SU-DHL-6 (cell line): ENCODE data around the gene AXIN1.
"Not testable (repeated sequence)": the region's sequence is repeated elsewhere in the genome, so short reads cannot be mapped to it uniquely, and the experiment has no call there.

Source experiments
- H2AFZ ChIP-seq: fragments of 200-600 bp; sonication (generic); 2 replicates; pipeline ENCODE4 v1.6.1; 2014; ENCODE audit warnings: low read depth, mild to moderate bottlenecking, moderate library complexity, mixed read lengths, antibody characterized with exemption, low read length; ENCODE audit not compliant: severe bottlenecking
- H3F3A ChIP-seq: fragments of 200-600 bp; shearing (Covaris generic); 2 replicates; pipeline ENCODE4 v1.6.0; 2016; ENCODE audit warnings: antibody characterized with exemption, mild to moderate bottlenecking; ENCODE audit not compliant: insufficient read depth
- H3K27ac ChIP-seq: fragments of 200-600 bp; sonication (generic); 2 replicates; pipeline ENCODE4 v1.5.1; 2016; ENCODE audit warnings: low read depth, mild to moderate bottlenecking, low read length, moderate library complexity, mixed read lengths
- H3K27me3 ChIP-seq: fragments of 200-600 bp; sonication (generic), shearing (Covaris generic); 2 replicates; pipeline ENCODE4 v1.6.0; 2014; ENCODE audit warnings: mild to moderate bottlenecking, low read length
- H3K36me3 ChIP-seq: fragments of 200-600 bp; sonication (generic); 2 replicates; pipeline ENCODE4 v1.6.1; 2014; ENCODE audit warnings: mild to moderate bottlenecking, low read length, mixed read lengths
- H3K4me2 ChIP-seq: fragments of 300-600, 200-600 bp; shearing (Covaris generic), sonication (generic); 2 replicates; pipeline ENCODE4 v1.6.0; 2014; ENCODE audit warnings: low read length, low read depth, mild to moderate bottlenecking; ENCODE audit not compliant: poor library complexity, severe bottlenecking
- H3K4me3 ChIP-seq: fragments of 200-600 bp; sonication (generic); 2 replicates; pipeline ENCODE4 v1.5.1; 2014; ENCODE audit warnings: antibody characterized with exemption, low read length, mild to moderate bottlenecking, mixed read lengths; ENCODE audit not compliant: insufficient read depth, poor library complexity, severe bottlenecking
- H3K79me2 ChIP-seq: fragments of 200-600 bp; sonication (generic); 2 replicates; pipeline ENCODE4 v1.6.1; 2014; ENCODE audit warnings: mild to moderate bottlenecking, low read length, moderate library complexity; ENCODE audit not compliant: insufficient read depth
- H3K9ac ChIP-seq: fragments of 200-600 bp; sonication (generic); 2 replicates; pipeline ENCODE4 v1.7.0; 2014; ENCODE audit warnings: mild to moderate bottlenecking, low read length
- H3K9me2 ChIP-seq: fragments of 200-600 bp; sonication (generic); replicated peaks from 2 replicates; pipeline ENCODE4 v1.6.1; 2014; ENCODE audit warnings: low read length; ENCODE audit not compliant: insufficient read depth
- H3K9me3 ChIP-seq: fragments of 200-600 bp; sonication (generic); 2 replicates; pipeline ENCODE4 v1.6.1; 2014; ENCODE audit warnings: low read length, mixed read lengths; ENCODE audit not compliant: insufficient read depth
- H4K20me1 ChIP-seq: fragments of 200-600 bp; sonication (generic); 2 replicates; pipeline ENCODE4 v1.6.1; 2014; ENCODE audit warnings: low read depth, mild to moderate bottlenecking, antibody characterized with exemption, low read length, moderate library complexity, mixed read lengths
- EZH2phosphoT487 ChIP-seq: fragments of 200-600 bp; sonication (generic), shearing (Covaris generic); conservative IDR thresholded peaks from 2 replicates; pipeline ENCODE4 v1.6.1; 2018; ENCODE audit warnings: mild to moderate bottlenecking, antibody characterized with exemption, low read length, moderate library complexity, mixed read lengths
- TF ChIP-seq, protein P1 (sequence below): fragments of 200-600 bp; sonication (generic); IDR thresholded peaks from one replicate; pipeline ENCODE4 v1.5.1; 2017; ENCODE audit warnings: antibody characterized with exemption, mild to moderate bottlenecking, low read length, moderate library complexity; ENCODE audit not compliant: insufficient read depth, poor library complexity, severe bottlenecking

AXIN1 gene

DNA sequence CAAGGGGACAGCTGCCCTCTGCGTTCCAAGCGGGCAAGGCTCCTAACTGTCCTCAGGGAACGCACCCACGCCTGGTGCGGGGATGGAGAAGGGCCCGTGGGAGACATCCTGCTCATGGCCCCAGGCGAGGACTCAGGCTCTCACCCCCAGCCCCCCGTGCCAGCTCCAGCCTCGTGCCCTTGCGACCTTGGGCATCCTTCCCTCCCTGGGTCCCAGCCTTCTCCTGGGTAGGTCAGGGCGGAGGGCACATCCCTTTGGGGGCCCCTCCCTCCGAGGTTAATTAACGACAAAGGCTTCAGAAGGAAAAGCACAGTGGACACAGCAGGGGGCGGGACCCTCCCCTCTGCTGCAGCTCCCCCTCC lies 26.3 kb upstream of the AXIN1 start:
- Histone ChIP-seq H3K9me3 (no peaks in the 10 kb centered on the region), H3K79me2 (peaks cover 3% of the 10 kb centered on the region; the same call in 1 of the 2 replicates), H3K36me3 (no peaks in the 10 kb centered on the region), H3K27ac (no peak overlapping the region), H2AFZ (no peak overlapping the region), H3K9ac (no peak overlapping the region), H3K9me2 (no peaks in the 10 kb centered on the region), H3K4me2 (no peak overlapping the region), H3K4me3 (no peak overlapping the region), H3F3A (peaks cover 11% of the 10 kb centered on the region), H3K27me3 (no peaks in the 10 kb centered on the region), H4K20me1 (no peaks in the 10 kb centered on the region)
- TF ChIP-seq EZH2phosphoT487, result no peak
- TF ChIP-seq, protein P1, sequence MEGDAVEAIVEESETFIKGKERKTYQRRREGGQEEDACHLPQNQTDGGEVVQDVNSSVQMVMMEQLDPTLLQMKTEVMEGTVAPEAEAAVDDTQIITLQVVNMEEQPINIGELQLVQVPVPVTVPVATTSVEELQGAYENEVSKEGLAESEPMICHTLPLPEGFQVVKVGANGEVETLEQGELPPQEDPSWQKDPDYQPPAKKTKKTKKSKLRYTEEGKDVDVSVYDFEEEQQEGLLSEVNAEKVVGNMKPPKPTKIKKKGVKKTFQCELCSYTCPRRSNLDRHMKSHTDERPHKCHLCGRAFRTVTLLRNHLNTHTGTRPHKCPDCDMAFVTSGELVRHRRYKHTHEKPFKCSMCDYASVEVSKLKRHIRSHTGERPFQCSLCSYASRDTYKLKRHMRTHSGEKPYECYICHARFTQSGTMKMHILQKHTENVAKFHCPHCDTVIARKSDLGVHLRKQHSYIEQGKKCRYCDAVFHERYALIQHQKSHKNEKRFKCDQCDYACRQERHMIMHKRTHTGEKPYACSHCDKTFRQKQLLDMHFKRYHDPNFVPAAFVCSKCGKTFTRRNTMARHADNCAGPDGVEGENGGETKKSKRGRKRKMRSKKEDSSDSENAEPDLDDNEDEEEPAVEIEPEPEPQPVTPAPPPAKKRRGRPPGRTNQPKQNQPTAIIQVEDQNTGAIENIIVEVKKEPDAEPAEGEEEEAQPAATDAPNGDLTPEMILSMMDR, result no peak

DNA sequence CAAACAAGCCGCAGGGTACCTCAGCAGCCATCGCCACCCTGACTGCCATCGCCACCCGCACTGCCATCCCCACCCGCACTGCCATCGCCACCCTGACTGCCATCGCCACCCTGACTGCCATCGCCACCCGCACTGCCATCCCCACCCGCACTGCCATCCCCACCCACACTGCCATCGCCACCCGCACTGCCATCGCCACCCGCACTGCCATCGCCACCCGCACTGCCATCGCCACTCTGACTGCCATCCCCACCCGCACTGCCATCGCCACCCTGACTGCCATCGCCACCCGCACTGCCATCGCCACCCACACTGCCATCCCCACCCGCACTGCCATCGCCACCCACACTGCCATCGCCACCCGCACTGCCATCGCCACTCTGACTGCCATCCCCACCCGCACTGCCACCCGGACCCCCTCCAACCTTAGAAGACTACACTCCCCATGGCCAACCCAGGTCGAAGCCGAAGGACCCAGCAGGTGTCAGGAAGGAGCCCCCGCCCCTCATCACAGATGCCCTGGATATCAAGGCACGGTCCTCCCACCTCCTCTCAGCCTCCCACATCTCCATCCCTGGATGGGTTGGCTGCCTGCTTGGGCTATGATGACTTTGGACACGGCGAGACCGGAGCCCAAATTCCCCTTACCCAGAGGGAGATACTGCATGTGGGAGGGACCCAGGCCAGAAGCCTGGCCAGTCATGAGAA lies 25.7 kb upstream of the AXIN1 start:
- H3K27ac ChIP-seq, H2AFZ ChIP-seq, H3K9ac ChIP-seq, H3K36me3 ChIP-seq, H3K9me3 ChIP-seq, H4K20me1 ChIP-seq, H3F3A ChIP-seq, H3K27me3 ChIP-seq, H3K9me2 ChIP-seq, H3K4me3 ChIP-seq, H3K79me2 ChIP-seq, H3K4me2 ChIP-seq: not testable (repeated sequence)

DNA sequence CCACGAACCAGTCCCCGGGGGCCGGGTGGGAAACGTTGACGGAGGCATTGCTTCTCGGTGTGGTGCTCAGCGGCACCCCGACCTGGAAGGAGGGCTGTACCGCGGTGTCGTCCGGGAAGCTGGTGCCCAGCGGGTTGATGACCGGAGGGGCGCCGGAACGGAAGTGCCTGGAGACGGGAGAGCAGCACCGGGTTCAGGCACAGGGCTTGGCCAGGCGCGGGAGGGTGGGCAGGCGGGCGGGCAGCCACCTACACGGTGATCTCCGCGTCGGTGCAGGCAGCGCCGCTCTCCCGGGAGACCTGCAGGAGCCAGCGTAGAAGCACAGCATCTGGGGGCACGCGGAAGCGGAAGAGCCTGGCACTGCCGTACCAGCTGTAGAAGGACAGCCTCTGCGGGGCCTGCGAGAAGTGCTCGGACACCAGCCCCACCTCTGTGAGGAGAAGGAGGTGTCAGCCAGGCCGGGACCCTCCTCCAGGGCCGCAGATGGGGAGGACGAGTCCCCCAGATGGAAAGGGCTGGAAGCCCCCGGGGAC lies 25.0 kb upstream of the AXIN1 start:
- H3K9me3 ChIP-seq, result no peaks in the 10 kb centered on the region
- H3K9ac ChIP-seq, result no peak overlapping the region

More for the DNA sequence above, 25.0 kb upstream of the AXIN1 start:
- peaks cover 3% of the 10 kb centered on the region; the same call in 1 of the 2 replicates for H3K79me2 ChIP-seq
- H3K9me2 ChIP-seq, result no peaks in the 10 kb centered on the region
- H3K4me2 ChIP-seq, result no peak overlapping the region
- H3K4me3 ChIP-seq, result no peak overlapping the region
- H3F3A ChIP-seq, result no peaks in the 10 kb centered on the region
- H2AFZ ChIP-seq, result no peak overlapping the region
- TF ChIP-seq, protein P1, result no peak
- TF ChIP-seq EZH2phosphoT487, result no peak
- H3K27me3 ChIP-seq, result no peaks in the 10 kb centered on the region
- no peaks in the 10 kb centered on the region for H3K36me3 ChIP-seq
- no peaks in the 10 kb centered on the region for H4K20me1 ChIP-seq
- no peak overlapping the region for H3K27ac ChIP-seq
